ENCODE results near the gene VDR.

Gene VDR

GRCh38 chr12:47808574-47809365 is 96.0 kb downstream of the VDR start:
- DNase-seq: no peak

GRCh38 chr12:47808050-47808449 is 96.7 kb downstream of the VDR start:
- peak; percentile 48 for DNase-seq

GRCh38 chr12:47807338-47807737 is 97.5 kb downstream of the VDR start:
- no peak for DNase-seq

GRCh38 chr12:47805417-47805816 is 99.4 kb downstream of the VDR start:
- DNase-seq: no peak

DNA sequence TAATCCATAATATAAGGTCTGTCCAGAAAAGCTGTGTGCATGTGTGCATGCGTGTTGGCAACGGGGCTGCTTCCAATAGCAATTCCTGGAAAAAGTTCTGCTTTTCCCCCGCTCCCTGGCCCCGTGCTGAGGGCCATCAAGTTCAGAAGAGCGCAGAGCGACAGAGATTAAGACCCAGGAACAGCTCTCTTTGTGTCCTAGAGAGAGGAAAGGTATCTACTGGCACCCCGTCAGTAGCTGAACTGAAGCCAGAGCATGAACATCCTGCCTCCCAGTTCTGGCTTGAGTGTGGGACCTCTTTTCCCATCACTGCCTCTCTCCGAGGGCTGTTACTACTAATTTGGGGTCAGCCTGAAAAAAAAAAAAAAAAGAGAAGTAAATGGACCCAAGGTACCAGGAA is 100.6 kb downstream of the VDR start:
- no peak for DNase-seq

- DNase-seq: no peak
These were observed 101.5 kb downstream of the VDR start for GRCh38 chr12:47803191-47803875.

- no peak for DNase-seq
These were observed 102.5 kb downstream of the VDR start for GRCh38 chr12:47802312-47802711.

DNA sequence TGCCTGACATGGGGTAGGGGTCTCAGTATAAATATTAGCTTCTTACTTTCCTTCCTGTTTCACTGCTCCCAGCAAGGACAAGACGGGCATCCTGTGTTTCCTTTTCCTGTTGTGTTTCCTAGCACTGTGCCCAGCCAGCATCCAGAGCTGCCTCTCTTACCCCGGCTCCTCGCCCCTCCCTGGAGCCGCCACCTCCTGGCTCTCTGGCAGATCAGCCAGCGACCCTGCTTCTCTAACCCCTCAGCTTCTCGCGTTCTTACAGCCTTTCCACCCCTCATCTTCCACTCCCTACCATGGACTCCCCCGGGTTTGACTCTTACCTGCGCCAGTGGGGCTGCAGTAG is 102.9 kb downstream of the VDR start:
- no peak for DNase-seq

- DNase-seq: no peak
These were observed 103.5 kb downstream of the VDR start for GRCh38 chr12:47801170-47801903.

- DNase-seq: no peak
These were observed 104.2 kb downstream of the VDR start for GRCh38 chr12:47800582-47800981.

DNA sequence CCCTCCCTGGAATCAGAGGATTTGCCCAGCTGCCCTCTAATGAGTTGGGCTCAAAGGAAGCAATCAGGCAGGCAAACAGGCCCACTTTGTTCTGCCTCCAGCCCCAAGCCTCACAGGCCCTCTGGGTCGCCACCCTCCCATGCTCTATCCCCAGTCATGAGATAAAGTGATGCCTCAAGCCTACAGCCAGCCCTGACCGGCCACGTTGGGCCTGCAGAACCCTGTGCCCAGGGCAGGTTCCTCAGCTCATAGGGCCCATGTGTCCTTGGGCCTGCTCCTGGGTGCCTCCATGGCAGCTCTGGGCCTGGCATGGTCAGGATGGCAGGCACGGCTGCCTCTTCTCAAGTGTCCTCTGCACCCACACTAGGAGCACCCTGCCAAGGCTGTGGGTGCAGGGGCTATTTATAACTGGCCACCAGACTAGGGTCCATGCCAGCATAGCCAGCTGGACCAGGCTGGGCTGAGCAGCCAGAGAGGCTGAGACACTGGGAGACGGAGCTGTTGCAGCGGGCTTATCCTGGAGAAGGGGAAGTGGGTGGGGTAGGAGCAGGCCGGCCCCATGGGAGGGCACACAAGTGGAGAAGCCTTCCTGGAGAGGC is 105.3 kb downstream of the VDR start:
- DNase-seq: no peak

DNA sequence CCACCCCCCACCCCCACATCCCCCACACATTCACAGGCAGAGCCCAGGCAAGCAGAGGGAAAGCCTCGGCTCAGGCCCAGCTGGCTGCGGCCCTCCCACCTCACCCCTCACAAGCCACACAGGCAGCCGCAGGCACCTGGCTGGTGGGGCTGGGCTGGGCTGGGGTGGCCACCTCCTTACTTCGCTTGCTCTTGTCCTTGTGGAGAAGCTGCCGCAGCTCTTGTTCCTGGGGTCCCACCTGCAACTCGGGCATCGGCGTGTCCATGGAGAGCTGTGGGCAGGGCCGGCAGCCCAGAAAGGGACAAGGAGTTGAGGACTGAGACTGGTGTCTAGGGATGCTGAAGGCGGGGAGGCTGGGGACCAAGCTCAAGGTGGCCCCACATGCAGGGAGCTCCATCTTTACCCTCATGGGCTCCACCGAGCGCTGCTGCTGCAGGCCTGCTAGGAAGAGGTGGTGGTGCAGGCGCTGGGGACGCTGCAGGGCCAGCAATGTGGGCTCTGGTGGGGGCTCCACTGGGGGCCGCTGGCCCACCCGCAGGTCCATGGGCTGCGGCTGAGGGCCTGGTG is 106.3 kb downstream of the VDR start:
- no peak for DNase-seq

GRCh38 chr12:47797441-47797840 is 107.4 kb downstream of the VDR start:
- DNase-seq: no peak

DNA sequence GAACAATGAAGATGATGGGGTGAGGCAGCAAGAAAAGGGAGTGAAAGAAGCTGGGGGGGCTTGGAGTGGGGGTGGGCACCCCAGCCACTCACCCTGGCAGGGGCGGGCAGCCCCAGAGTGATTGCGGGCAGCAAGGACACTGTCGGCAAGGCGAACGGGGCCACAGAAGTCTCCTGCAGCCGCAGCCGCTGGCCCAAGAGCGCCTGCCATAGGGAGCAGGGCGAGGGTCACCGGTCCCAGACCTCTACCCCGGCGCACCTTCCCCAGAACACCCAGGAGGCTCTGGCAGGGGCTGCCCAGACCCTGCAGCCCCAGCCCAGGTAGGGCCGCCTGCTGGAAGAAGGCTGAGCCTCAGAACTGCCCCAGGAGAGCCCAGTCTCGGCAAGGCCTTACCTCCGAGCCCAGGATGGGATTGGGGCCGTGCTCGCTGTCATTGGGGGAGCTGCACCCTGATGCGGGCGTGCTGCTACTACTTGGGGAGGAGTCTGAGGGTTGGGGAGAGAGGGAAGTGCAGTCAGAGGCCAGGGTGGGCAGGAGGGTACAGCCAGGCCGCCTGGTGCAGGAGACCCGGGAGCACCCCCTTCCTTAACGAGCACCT is 108.9 kb downstream of the VDR start:
- no peak for DNase-seq

DNA sequence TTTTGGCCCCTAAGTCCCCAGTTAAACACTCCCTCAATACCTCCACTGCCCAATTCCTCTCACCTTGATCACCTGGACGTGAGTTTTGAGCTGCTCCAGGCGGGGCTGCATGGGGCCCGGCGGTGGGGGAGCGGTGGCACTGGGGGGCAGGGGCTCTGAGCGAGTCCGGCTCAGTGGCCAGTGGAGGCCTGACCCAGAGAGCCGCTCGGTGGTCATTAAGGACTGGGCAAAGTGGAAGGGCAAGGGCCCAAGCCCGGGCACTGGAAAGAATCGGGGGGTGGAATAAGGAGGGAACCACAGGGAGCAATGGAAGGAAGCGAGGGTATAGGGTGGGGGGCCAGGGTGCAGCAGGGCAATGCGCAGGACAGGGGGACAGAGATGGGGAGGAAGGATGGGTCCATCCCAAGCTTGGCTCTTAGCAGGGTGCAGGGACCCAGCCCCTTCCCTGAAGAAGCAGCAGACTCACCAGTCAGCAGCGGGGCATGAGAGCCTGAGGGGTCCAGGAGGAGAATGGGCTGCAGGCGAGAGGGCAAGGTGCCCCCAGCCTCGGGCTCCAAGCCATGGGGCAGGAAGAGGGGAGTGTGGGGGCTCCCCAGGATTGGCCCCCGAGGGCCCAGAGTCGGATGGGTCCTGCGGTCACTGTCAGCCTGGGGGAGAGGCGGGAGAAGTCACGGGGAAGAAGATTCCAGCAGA is 109.5 kb downstream of the VDR start:
- no peak for DNase-seq

GRCh38 chr12:47794679-47795078 is 110.1 kb downstream of the VDR start:
- DNase-seq: no peak

DNA sequence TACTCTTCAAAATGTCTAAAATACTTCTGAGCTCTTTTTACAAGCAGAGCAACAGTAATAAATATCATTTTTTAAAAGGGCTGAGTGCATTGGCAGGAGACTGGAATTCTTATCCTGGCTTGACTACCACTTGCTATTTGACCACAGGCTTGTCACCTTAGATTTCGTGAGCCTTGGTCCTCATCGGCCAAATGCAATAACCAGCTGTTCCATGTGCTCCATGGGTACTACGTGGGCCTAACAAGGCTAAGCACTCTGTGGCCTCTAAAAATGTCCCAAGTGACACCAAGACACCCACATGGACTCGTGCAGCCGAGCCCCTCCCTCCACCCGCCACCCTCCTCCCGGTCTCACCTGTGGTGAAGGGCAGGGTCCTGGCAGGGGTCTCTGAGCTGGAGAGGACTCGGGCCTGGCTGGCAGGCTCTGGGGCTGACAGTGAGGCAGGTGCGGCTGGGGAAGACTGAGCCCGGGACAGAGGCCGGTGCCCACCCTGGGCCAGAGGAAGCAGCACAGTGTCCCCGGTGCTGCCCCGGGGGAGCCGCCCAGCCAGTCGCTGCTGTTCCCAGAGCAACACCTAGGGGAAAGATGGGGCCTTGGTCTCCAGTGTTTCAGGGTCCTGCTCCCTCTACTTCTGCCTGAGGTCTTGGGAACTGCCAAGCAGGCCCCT is 111.6 kb downstream of the VDR start:
- DNase-seq: no peak

GRCh38 chr12:47791874-47792273 is 112.9 kb downstream of the VDR start:
- DNase-seq: no peak

Data from fibroblast of upper back skin (primary cell).